GM21367 (cell line): ENCODE measurements around the gene COPB2.
"Not testable (repeated sequence)": the region's sequence is repeated elsewhere in the genome, so short reads cannot be mapped to it uniquely, and the experiment has no call there.

ENCODE experiments used
- ATAC-seq: cut with Tn5 transposase; IDR thresholded peaks from one replicate; pipeline ENCODE4 v1.9.1; 2021; ENCODE audit not compliant: unreplicated experiment

The COPB2 gene

DNA sequence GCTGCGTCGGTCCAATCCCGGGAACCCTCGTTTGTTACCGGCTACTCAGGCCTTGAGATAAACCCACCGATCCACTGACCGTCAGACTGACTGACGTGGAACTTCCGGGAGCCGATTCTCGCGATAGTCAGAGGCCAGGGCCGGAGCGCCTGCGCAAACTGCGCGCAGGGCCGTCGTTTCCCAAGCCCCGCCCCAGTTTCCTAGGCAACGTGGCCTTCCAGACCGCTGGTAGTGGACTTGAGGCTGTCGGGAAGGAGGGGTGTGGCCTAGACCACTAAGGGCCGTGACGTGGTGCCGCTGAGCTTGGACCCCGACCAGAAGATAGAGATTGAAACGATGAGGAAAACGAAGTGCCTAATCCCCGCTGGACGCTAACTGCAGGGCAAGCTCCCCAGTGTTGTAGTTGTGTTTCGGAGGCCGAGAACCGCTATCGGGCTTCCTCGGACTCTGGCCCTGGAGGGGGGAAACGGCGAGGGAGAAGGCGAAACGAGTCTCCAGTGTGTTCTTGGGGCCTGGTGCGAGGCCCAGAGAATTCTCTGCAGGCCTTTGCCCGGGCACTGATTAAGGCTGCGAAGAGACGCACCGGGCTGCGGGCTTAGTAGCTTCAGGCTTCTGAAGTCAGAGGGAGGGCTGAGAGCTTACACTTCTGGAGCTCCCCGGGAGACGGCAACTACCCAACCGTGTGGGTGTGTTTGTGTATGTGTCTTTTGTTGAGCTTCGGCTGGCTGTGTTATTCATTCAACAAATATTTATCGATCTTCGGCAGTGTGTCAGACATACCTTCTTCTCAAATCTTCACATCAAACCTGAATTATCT is at the start of gene COPB2:
Gene COPB2, minus strand, starts transcription at position 96 of the 817 bp plus-strand sequence. CDS start 97 bp downstream, outside the sequence.
- ATAC-seq: peak; percentile 98

- no peak for ATAC-seq
Measured at GRCh38 chr3:139434764-139435307, 45.4 kb upstream of the COPB2 start.

- ATAC-seq: no peak
Measured at GRCh38 chr3:139434228-139434627, 44.8 kb upstream of the COPB2 start.

DNA sequence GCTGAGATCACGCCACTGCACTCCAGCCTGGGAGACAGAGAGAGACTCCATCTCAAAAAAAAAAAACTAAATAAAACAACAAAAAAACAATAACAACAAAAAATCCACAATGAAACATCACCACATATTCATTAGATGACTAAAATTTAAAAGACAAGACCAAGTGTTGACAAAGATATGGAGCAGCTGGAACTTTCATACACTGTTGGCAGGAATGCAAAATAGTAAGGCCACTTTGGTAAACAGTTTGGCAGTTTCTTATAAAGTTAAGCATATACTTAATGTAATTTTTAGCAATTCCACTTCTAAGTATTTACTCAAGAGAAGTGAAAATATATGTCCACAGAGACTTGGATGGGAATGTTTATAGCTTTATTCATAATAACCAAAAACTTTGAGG is 43.6 kb upstream of the COPB2 start:
- ATAC-seq: no peak

DNA sequence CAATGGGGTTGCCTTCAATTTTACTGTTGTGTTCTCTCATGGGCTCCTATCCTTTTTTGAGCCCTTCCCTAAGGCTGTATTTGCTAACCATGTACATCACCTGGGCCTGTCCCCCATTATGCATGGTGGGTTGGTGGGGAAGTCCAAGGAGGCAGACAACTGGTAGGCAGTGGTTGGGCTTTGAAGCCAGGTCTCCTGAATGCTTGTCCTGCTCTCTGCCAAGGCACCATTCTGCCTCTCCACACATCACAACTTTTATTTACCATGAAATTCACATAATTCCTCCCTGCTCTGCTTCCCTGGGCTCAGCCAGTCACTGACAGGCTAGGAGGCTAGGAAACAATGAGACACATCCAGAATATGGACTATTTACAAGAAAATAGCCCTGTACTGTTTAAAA is 41.0 kb upstream of the COPB2 start:
- no peak for ATAC-seq

- ATAC-seq: peak; percentile 78
Measured at GRCh38 chr3:139427283-139428060, 38.0 kb upstream of the COPB2 start.

- ATAC-seq: no peak
Measured at GRCh38 chr3:139425745-139426400, 36.4 kb upstream of the COPB2 start.

GRCh38 chr3:139423232-139423631 is 33.8 kb upstream of the COPB2 start:
- ATAC-seq: no peak

- ATAC-seq: no peak
Measured at GRCh38 chr3:139421460-139421859, 32.0 kb upstream of the COPB2 start.

DNA sequence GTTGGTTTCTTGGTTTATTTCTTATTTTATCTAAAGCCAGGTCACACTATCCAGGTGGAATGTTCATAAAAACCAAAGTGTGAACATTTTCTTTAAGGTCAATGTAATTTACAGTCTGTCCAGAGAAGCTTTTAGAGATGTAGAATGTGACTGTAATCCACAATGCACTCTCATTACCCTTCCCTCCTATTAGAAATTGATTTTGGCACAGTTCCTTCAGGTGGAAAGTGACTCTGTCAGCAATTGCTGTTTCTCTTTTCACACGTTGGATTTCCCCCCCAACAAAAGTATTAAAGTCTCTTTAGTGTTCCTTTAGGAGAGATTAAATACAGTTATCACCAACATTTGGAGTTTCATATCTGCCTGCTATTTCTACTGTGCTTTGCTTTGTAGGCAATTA is 31.6 kb upstream of the COPB2 start:
- no peak for ATAC-seq

GRCh38 chr3:139418144-139418543 is 28.7 kb upstream of the COPB2 start:
- ATAC-seq: no peak

DNA sequence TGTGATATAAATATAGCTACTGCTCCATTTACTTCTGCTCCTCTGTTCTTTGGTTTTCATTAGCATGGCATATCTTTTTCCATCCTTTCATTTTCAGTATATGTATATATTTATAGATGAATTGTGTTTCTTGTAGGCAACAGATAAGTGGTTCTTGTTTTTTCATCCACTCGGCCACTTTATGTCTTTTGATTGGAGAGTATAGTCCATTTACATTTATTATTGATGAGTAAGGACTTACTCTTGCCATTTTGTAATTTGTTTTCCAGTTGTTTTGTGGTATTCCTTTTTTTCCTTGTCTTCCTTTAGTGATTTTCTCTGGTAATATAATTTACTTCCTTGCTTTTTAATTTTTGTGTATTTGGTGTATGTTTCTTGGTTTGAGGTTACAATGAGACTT is 26.8 kb upstream of the COPB2 start:
- ATAC-seq: no peak

DNA sequence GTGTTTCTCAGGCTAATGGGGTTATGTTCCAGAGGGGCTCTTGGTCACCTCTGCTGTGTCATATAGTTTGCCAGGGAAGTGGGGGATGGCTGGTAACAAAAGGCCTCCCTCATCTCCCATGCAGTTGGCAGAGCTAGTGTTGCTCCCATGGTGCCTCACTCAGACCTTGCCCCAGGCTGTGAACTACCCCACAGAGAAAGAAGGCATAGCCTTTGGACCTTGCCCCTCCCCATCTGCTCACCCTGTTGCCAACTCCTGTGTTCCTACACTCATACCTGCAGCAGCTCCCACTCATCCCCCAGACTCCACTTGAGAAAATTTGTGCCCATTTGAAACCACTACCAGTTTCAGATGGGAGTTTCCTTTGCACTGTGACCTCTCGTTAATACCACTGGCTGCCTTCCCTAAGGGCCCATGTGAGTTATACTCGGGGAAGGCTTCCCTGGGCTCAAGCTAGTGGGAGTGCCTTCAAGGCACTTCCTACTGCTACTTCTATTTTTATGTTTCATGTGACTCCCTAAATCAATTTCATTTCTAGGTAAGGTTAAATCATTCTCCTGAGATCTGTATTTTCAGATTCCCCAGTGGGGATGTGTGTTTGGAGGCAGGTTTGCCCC is 25.3 kb upstream of the COPB2 start:
- no peak for ATAC-seq

DNA sequence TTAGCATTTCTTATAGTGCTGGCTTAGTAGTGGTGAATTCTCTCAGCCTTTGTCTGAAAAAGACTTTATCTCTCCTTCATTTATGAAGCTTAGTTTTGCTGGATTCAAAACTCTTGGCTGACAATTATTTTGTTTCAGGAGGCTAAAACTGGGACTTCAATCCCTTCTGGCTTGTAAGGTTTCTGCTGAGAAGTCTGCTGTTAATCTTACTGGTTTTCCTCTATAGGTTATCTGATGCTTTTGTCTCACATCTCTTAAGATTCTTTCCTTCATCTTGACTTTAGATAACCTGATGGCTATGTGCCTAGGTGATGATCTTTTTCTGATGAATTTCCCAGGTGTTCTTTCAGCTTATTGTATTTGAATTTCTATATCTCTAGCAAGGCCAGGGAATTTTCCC is 23.4 kb upstream of the COPB2 start:
- ATAC-seq: not testable (repeated sequence)

GRCh38 chr3:139401155-139401554 is 11.7 kb upstream of the COPB2 start:
- not testable (repeated sequence) for ATAC-seq

DNA sequence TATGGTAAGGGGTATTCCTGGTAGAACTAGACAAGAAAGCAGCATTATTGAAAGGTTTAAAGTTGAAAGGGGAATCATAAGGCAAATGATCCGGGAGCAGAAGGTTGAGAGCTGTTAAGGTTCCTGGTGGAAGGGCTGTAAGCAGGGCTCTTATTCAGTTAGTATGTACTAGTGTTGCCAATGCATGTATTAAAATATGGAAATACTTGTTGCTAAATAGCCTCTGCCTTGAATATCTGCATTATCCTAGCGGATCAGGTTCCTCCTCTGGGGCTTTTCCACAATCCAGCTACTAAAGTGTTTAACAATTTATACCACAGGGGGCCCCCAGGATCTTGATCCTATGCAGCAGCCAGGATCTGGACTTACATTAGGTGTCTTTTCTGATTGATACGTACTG is 7.3 kb upstream of the COPB2 start:
- no peak for ATAC-seq

DNA sequence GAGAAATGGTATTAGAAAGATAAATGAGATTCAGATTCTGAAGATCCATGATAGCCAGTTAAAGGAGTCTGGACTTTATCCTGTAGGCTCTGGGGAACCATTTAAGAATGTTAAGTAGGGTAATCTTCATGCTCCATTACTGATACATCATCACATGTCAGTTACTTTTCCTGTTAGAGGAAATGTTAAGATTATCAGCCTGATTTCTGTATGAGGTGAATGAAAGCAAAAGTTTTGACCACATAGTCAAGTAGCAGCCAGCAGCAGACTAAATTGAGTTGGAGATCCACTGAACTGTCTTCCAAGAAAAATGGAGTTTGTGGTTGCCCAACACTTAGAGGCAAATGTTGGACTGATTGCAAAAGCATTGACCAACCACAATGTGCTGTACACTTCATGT is 4.7 kb upstream of the COPB2 start:
- ATAC-seq: no peak

DNA sequence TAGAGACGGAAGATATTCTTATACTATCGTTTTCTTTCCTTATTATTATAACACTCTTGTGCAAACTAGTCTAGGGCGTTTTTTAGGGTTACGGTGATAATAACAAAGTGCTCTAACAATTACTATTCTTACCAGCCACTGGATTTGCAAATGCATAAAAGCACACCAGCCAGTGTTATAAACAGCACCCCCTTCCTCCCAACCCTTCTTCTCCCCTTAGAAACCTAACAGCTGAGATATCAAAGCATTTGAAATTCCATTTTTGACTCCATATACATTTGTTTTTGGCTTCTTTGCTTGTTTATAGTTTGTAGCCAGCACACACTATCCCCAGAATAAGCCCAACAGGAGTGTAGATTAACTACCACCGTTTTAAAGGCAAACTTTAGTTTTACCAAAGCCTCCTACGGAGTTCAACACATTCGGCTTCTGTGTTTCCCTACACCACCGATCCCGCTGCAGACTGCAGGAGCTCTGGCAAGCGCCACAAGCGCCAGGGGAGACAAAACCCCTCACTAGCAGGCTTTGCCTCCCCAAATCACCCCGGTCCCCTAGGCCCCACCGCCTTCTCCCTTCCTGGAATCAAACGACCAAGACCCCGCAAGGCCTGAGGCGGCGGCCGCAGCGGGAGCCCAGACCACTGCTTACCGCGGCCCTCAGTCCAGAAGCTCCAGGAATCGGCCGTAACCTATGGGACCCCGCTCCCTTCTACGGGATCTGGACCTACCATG is 461 bp downstream of the COPB2 start:
- no peak for ATAC-seq

GRCh38 chr3:139388077-139388476 is 1.4 kb downstream of the COPB2 start:
- no peak for ATAC-seq

DNA sequence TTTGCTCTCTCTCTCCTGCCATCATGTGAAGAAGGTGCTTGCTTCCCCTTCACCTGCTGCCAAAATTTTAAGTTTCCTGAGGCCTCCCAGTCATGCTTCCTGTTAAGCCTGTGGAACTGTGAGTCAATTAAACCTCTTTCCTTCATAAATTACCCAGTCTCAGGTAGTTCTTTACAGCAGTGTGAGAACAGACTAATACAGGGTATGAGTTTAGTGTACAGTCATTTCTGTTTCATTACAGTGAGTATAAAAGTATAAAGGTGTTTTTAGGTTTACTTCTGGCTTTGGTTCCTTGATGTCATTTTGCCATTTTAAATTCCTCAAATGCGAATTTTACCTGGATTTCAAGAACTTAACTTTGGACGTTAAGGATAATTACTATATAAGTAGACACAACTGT is 7.2 kb downstream of the COPB2 start:
- ATAC-seq: not testable (repeated sequence)
